Daoy (cell line): ENCODE data around the gene ENTR1. TPM values are rescaled to one million over a fixed set of nuclear protein-coding genes. Genes with fewer than 3 reads are reported as not detected.
A peak's percentile ranks its signal among the peaks of the same experiment; 100 is the strongest.

Experiments used
- DNase-seq: peaks from one replicate; pipeline ENCODE4 v3.0.0-alpha.2; 2015; ENCODE audit warnings: low read depth
- total RNA-seq: library from RNA; depleted of rRNA; stranded (reverse); fragments of >200 nt; shearing (Covaris generic); gene quantifications from 2 replicates; pipeline ENCODE4 v1.2.3, GENCODE V29; 2014

Gene ENTR1
- total RNA-seq, 1 experiment from 2014 or later: 85.3 TPM

GRCh38 chr9:136397643-136398042, 12.8 kb downstream of the ENTR1 start:
- DNase-seq: no peak

DNA sequence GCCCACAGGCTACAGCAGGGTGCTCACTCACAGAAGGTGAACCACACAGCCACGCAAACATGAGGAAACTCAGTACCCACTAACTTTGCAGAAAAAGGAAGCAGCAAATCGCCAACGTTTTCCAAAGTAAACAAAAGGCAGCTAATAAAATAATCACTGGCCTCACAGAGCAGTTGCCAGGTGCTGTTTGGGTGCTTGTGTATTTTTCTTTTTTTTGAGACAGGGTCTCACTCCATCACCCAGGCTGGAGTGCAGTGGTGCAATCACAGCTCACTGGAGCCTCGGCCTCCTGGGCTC, 14.2 kb downstream of the ENTR1 start:
- no peak for DNase-seq

DNA sequence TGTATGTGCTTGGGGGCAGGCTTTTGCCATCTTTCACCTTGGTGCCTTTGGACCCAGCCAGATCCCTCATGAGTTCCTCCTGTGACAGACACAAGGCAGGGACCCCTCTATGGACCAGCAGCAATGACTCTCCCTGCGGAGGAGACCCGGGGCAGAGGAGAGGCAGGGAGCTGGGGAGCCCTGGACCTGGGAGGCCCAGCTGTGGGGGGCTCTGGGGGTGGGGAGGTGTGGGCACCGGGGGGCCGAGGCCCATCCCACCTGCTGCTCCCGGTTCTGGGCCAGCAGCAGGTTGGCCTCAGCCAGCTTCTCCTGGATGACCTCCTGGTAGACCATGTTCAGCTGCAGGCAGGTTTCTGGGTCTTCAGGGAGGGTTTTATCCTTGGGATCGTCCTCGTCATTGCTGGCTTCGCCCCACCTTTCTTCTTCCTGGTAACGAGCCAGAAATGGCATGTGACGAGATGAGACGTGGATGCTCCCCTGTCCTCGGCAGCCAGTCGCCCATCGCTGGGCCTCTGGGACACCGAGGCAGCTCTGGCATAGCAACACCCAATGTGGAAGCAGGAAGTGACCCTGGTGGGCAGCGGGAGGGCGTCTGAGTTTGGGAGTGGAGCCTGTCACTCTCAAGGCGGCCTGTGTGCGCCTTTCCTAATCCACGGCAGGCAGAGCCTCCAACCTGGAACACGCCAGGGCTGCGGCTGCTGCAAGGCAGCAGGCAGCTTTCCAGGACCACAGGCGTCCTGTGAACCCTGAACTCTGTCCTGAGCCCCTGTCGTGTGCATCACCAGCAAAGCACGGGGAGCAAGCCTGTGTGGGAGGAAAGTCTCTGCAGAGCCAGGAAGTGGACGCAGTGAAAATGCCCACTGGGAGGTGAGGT, 14.8 kb downstream of the ENTR1 start:
- DNase-seq: no peak

DNA sequence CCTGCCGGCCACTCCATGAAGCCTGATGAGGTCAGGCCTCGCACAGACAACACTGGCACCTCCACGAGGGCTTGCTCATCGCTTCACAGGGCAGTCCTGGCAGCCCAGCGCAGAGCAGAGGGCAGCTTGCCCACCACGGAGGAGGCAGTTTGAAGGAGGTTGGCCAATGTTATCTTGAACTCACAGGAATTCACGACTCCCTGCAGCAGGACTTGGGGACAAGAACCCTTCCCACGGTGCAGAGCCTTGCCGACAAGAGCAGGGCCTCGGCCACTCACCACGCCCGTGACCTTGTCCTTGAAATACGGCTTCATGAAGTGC, 15.4 kb downstream of the ENTR1 start:
- no peak for DNase-seq

DNA sequence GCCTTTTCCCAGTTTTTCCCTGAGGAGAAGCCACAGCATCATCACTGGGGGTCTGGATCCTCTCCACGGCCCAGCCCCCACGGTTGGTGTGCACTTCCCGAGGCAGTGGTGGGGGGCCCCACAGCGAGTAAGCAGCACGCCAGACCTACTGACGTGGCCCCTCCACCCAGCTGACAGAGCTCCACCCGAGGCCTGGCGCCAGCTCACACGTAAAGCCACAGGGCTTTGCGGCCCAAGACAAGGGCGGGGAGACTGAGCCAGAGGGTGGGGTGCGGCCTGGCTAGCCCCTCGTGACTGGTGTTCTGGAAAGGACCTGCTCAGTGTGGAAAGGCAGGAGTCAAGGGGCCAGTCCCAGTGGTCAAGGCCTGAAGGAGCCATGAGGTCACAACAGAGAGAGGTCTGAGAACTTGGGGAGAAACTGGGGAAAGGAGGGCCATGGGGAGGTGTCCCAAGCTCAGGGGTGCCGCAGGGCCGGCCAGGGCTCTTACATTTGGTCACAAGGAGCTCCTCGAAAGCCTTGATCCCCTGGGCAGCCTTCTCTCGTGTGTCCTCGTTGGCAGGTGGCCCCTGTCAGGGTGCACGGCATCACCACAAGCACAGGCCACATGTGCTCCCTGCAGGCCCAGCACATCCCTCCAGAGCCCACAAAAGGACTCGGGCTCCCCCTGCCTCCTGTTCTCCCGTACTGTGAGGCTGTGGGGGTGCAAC, 15.9 kb downstream of the ENTR1 start:
- no peak for DNase-seq

DNA sequence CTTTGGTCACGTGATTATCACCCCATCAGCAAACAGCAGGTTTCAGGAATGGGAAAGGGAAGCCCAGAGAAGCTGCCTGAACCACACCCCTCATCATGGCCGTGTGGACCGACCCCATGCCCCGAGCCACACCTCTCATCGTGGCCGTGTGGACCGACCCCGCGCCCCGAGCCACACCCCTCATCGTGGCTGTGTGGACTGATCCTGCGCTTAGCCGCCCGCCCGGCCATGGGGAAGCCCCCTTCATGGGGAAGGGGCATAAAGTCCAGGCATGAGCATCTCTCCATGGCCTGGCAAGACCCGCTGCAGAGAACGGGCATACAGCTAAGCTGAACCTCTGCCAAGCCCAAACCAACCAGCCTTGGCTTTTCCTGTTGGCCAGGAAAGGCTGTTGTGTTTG, 16.9 kb downstream of the ENTR1 start:
- DNase-seq: no peak

- no peak for DNase-seq
Measured at GRCh38 chr9:136392538-136393449, 17.6 kb downstream of the ENTR1 start.

- no peak for DNase-seq
Measured at GRCh38 chr9:136391737-136392537, 18.5 kb downstream of the ENTR1 start.

GRCh38 chr9:136389396-136389795, 21.0 kb downstream of the ENTR1 start:
- no peak for DNase-seq

GRCh38 chr9:136387217-136387616, 23.2 kb downstream of the ENTR1 start:
- no peak for DNase-seq

DNA sequence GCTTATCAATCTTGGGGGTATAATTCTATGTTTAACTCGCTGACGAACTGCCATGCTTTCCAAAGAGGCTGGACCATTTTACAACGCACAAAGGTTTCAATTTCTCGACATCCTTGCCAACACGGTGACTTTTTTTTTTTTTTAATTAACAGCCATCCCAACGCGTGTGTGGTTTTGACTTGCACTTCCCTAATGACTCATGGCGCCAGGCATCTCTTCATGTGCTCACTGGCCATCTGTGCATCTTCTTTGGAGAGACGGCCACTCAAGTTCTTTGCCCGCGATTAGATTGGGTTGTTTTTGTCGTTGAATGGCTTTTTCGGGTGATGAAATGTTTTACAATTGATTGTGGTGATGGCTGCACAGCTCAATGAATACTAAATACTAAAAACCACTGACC, 24.4 kb downstream of the ENTR1 start:
- DNase-seq: peak; percentile 51

- no peak for DNase-seq
Measured at GRCh38 chr9:136385015-136385414, 25.4 kb downstream of the ENTR1 start.

GRCh38 chr9:136383436-136383835, 27.0 kb downstream of the ENTR1 start:
- DNase-seq: no peak

GRCh38 chr9:136381966-136382513, 28.4 kb downstream of the ENTR1 start:
- no peak for DNase-seq

DNA sequence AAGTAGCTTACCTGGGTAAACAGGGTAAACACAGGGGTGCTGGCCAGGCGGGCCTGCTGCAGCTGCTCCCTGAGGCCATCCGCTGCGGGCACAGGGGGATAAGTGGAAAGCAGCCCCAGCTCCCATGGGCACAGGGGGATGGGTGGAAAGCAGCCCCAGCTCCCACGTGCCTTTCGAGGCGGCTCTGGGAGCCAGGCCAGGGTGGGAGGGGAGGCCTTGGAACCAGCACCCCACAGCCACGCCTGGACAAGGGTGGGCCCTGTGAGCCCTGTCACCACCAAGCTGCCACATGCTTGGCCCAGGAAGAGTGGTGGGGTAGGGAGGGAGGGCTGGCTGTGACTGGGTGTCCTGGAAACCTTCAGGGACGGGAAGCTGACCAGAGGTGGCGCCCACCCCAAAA, 29.1 kb downstream of the ENTR1 start:
- DNase-seq: no peak

GRCh38 chr9:136380381-136380780, 30.0 kb downstream of the ENTR1 start:
- no peak for DNase-seq

GRCh38 chr9:136379891-136380290, 30.5 kb downstream of the ENTR1 start:
- DNase-seq: no peak

DNA sequence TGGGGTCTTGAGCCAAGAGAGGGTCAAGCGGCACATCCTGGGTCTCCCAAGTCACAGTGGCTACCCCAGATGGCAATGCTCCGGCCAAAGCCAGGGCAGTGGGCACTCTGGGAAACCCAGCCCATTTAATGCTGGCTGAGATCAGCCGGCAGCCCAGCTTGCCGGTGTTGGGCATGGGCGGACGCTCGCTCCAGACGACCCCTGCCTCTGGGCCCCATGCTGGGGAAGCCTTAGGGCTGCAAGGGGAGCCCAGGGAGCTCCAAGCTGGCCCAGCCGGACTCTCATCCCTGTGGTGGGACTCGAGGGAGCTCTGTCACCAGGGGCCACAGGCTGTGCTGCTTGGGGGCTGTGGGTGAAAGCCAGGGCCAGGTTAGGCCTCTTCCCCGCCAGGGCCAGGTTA, 31.0 kb downstream of the ENTR1 start:
- DNase-seq: no peak

- no peak for DNase-seq
Measured at GRCh38 chr9:136379003-136379287, 31.5 kb downstream of the ENTR1 start.

GRCh38 chr9:136378170-136379002, 32.0 kb downstream of the ENTR1 start:
- DNase-seq: no peak
